ENCODE measurements around the gene DCDC1.
"Not testable (repeated sequence)": the region's sequence is repeated elsewhere in the genome, so short reads cannot be mapped to it uniquely, and the experiment has no call there.

DCDC1 gene

GRCh38 chr11:31337806-31338205, 31.7 kb downstream of the DCDC1 start:
- in situ Hi-C loops (cut with MboI; ENCODE audit: low sequenced_read_pairs), result no loop called here

DNA sequence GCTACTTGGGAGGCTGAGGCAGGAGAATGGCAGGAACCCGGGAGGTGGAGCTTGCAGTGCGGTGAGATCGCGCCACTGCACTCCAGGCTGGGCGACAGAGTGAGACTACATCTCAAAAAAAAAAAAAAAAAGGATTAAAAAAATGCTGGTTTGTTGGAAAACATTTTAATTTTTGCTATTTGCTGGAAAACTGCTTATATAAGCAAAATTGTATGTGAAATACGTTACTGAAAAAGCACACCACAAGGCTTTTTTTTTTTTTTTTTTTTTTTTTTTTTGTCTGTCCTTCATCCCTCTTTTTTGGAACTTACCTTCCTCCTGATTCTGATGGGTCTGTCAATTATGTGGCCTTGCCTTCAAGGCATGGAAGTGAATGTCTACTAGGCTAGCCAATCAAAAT, 40.8 kb downstream of the DCDC1 start:
- in situ Hi-C loops (cut with MboI; ENCODE audit: low sequenced_read_pairs), result no loop called here

DNA sequence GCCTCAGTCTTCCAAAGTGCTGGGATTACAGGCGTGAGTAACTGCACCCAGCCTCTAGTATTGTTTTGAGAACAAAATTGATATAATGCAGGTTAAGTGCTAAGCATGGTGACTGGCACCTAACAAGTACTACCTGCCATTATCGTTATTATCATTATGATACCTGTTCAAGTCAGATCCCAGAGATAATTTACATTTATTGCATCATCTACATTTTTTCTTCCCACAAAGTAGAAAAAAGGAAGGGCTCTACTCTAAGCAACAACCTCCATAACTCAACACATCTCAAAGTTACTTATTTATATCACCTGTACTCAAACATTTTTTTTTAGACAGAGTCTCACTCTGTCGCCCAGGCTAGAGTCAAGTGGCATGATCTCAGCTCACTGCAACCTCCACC, 42.1 kb downstream of the DCDC1 start:
- in situ Hi-C loops (cut with MboI; ENCODE audit: low sequenced_read_pairs), result no loop called here

GRCh38 chr11:31326470-31327148, 42.9 kb downstream of the DCDC1 start:
- in situ Hi-C loops (cut with MboI; ENCODE audit: low sequenced_read_pairs), result no loop called here

DNA sequence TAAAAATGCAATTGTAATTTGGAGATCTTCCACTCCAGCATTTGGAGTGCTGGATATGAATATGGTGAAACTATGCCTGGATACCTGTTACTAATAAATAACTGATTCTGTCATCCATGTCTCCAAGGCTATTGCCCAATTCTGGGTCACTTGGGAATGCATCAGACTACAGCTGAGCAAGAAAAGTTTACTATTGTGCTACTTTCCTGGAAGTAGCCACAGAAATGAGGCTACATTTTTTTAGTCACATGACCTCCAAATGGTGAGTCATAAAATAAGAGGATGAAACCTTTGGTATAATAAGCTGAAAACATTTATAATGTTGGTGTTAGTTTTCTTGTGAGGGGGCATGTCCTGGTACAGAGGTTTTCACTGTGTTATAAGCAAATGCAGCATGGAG, 44.4 kb downstream of the DCDC1 start:
- in situ Hi-C loops (cut with MboI; ENCODE audit: low sequenced_read_pairs), result no loop called here

- in situ Hi-C loops (cut with MboI; ENCODE audit: low sequenced_read_pairs), result no loop called here
Observed at GRCh38 chr11:31323145-31323544, 46.4 kb downstream of the DCDC1 start.

GRCh38 chr11:31321494-31321893, 48.0 kb downstream of the DCDC1 start:
- in situ Hi-C loops (cut with MboI; ENCODE audit: low sequenced_read_pairs), result not testable (repeated sequence)

DNA sequence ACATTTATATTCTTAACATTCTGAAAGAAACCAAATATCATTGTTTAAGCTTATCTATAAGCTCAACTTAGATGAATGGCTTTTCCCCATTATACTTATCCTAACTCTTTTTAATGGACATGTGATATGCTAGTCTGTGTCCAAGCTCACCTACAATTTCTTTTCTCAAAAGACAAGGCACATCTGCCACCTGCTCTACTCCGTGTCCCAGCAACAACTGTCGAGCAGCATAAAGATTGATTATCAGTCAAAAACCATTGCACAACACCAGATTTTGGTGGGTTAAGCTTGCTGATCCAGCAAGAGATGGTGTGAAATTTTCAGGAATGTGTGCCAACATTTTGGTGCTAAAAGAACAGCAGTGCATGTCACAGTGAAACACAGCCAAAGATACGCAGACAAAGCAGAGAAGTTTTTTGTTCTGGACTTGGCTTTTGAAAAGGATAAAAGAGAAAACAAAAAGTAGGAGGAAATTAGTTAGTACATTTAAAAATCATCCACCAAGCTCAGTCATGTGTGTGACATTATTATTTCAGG, 65.8 kb downstream of the DCDC1 start:
- in situ Hi-C loops (cut with MboI; ENCODE audit: low sequenced_read_pairs), result no loop called here

GRCh38 chr11:31301549-31302510, 67.7 kb downstream of the DCDC1 start:
- in situ Hi-C loops (cut with MboI; ENCODE audit: low sequenced_read_pairs), result no loop called here

GRCh38 chr11:31295308-31295707, 74.2 kb downstream of the DCDC1 start:
- in situ Hi-C loops (cut with MboI; ENCODE audit: low sequenced_read_pairs), result no loop called here

GRCh38 chr11:31273527-31273926, 96.0 kb downstream of the DCDC1 start:
- in situ Hi-C loops (cut with MboI; ENCODE audit: low sequenced_read_pairs), result not testable (repeated sequence)

DNA sequence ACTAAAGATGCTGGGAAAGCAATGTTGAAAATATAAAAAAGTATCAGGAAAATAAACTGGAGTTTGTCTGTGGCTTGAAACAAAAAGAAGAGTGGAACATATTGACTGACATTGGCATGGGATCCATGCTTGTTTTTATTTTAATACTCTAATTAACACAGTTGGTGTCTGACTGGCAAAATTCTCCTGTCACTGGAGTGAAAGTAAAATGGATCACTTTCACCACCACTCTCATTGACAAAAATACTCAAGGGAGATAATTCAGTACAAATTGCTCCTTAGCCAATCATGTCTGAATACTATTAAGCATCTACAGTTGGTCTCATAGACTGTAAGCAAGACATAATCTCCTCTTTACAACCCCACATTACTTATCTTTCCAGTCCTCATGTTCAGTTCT, 101.8 kb downstream of the DCDC1 start:
- in situ Hi-C loops (cut with MboI; ENCODE audit: low sequenced_read_pairs), result no loop called here

- in situ Hi-C loops (cut with MboI; ENCODE audit: low sequenced_read_pairs), result no loop called here
Observed at GRCh38 chr11:31264834-31265233, 104.7 kb downstream of the DCDC1 start.

DNA sequence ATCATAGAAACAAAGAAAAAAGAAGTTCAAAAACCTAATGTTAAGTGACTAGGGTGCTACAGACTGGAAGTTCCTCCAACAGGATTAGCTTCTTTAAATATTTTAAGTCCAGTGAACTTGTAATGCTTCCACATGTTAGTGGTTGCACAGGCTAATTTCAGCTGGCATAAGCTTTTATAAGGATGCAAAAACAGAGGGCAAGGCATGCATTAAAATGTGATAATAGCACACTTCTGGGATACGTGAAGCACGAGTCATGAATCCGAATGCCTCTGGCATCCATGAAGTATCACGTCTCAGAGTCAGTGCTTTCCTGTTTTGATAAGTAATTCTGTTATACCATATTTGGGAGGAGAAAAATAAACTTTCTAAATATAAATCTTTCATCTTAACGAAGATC, 106.8 kb downstream of the DCDC1 start:
- in situ Hi-C loops (cut with MboI; ENCODE audit: low sequenced_read_pairs), result no loop called here

GRCh38 chr11:31259797-31260196, 109.7 kb downstream of the DCDC1 start:
- in situ Hi-C loops (cut with MboI; ENCODE audit: low sequenced_read_pairs), result no loop called here

- in situ Hi-C loops (cut with MboI; ENCODE audit: low sequenced_read_pairs), result no loop called here
Observed at GRCh38 chr11:31254415-31254814, 115.1 kb downstream of the DCDC1 start.

DNA sequence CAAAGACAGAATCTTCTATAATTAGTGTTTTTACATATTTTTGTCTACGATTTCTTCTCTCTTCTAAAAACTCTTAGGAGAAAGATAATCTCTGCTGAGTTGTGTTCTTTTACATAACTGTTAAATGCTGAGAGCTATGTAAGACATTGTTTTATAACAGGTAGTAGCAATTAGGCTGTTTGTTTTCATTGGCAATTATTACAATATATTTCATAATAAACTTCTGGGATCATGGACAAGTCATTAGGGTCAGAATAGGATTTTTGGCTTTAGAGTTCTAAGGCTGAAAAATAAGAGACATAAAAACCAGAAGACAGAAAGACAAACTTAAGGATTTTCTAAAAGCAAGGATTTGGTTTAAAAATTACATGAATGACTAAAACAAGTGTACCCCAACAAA, 120.8 kb downstream of the DCDC1 start:
- in situ Hi-C loops (cut with MboI; ENCODE audit: low sequenced_read_pairs), result no loop called here

GRCh38 chr11:31247321-31247720, 122.2 kb downstream of the DCDC1 start:
- in situ Hi-C loops (cut with MboI; ENCODE audit: low sequenced_read_pairs), result no loop called here

GRCh38 chr11:31246451-31247165, 122.9 kb downstream of the DCDC1 start:
- in situ Hi-C loops (cut with MboI; ENCODE audit: low sequenced_read_pairs), result no loop called here

GRCh38 chr11:31243706-31244105, 125.8 kb downstream of the DCDC1 start:
- in situ Hi-C loops (cut with MboI; ENCODE audit: low sequenced_read_pairs), result no loop called here

- in situ Hi-C loops (cut with MboI; ENCODE audit: low sequenced_read_pairs), result no loop called here
Observed at GRCh38 chr11:31240340-31240904, 129.1 kb downstream of the DCDC1 start.

Measured in HL-60/S4 treated with retinoic acid at 250 ng/mL for 4 days and 3 days (cell line).